ENCODE results near the gene ADNP2.
A peak's percentile ranks its signal among the peaks of the same experiment; 100 is the strongest.

ADNP2 gene

DNA sequence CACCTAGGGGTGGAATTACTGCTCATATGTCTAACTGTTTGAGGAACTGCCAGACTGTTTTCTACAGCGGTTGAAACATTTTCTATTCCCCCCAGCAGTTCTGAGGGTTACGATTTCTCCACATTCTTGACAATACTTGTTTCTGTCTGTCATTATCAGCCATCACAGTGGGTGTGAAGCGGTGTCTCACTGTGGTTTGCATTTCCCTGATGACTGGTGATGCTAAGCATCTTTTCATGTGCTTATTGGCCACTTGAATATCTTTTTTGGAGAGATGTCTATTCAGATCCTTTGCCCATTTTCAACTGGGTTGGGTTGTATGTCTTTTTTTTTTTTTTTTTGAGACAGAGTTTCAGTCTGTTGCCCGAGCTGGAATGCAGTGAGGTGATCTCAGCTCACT lies 63.0 kb downstream of the ADNP2 start:
- DNase-seq (ENCODE audit: low read depth in 2 of 2) = no peak

DNA sequence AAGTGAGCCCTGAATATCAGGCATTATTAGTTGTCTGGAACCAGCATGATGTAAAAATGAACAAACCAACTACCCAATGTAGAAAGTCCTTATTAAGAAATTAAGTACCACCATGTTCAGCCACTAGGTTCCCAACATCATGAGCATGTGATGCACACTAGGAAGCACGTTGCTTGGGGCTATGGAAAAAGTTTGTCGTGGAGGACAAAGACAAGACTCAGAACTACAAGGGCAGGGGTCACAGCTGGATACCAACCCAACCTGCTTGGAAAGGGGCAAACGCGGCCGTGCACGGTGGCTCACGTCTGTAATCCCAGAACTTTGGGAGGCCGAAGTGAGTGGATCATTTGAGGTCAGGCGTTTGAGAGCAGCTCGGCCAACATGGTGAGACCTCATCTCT lies 64.0 kb downstream of the ADNP2 start:
- DNase-seq (ENCODE audit: low read depth in 2 of 2) = no peak

DNA sequence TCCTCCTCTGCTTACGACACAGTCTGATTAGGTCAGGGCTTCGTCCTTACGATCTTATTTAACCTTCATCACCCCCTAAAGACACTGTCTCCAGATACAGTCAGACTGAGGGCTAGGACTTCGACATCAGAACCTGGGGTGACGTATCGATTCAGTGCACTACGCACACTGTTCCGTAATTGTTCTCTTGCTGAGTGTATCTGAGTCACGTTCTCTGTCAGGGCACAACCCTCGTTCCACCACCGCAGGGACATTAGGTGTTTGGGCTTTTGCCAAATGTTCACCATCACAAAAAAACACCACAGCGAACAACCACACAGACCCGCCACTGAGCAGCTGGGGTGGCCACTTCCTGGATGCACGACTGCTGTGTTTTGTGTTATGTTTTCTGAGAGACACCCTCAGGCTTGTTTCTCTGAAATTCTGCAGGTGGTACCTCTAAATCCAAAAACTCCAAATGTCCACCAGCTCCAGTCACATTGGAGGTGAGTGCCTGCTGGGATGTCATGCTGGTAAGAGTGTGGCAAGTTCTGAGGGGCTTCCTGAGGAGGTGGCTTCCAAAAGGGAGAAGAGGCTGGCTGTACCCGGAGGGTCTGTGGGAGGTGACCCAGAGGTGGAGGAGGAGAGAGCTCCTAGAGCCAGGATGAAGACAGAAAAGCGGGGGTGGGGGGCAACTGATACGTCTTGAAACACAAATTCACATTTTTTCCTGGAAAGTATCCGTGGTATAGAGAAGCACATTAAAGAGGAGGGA lies 66.6 kb downstream of the ADNP2 start:
- peak in 1 of 2 donors; percentile 11 for DNase-seq (ENCODE audit: low read depth in 2 of 2)

- DNase-seq (ENCODE audit: low read depth in 2 of 2) = no peak
Observed at GRCh38 chr18:80176334-80177073, 67.4 kb downstream of the ADNP2 start.

DNA sequence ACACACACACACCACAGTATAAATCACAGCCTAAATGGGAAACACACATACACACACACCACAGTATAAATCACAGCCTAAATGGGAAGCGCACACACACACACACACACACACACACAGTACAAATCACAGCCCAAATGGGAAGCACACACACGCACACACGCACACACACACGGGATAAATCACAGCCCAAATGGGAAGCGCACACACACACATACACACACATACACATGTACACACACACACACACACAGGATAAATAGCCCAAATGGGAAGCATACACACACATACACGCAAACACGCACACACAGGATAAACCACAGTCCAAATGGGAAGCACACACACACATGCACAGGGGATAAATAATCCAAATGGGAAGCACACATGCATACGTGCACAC lies 68.1 kb downstream of the ADNP2 start:
- DNase-seq (ENCODE audit: low read depth in 2 of 2) = no peak

- no peak for DNase-seq (ENCODE audit: low read depth in 2 of 2)
Observed at GRCh38 chr18:80178935-80179818, 70.1 kb downstream of the ADNP2 start.

DNA sequence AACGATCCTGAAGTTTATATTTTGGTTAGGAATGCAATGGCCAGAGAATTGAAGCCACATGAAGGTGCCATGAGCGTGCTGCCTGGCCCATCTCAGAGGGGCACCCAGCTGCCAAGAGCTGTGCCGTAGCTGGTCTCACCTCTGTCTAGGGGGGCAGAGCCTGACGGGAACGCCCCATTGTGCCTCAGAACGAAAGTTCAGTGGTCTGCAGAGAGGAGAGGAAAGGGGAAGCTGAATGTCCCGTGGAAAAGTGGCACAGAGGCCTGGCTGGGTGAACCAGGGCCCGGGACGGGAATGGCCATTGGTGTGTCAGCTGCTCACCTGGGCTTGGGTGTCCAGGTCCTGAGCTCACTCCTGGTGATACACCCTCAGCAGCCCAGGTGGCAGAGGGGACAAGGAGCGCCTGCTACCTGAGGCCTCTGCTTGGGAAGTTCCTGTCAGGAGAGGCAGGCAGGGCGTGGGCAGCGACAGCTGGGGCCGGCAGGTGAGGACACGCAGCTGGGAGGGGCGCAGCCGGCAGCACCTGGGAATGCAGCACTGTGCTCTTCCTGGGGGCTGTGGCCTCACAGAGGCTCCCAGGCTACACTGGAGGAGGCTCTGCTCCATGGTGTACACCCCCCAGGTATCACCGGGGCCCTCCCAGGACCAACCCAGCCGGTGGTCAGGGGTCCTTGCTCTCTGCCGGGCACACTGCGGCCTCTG lies 70.9 kb downstream of the ADNP2 start:
- no peak for DNase-seq (ENCODE audit: low read depth in 2 of 2)

DNA sequence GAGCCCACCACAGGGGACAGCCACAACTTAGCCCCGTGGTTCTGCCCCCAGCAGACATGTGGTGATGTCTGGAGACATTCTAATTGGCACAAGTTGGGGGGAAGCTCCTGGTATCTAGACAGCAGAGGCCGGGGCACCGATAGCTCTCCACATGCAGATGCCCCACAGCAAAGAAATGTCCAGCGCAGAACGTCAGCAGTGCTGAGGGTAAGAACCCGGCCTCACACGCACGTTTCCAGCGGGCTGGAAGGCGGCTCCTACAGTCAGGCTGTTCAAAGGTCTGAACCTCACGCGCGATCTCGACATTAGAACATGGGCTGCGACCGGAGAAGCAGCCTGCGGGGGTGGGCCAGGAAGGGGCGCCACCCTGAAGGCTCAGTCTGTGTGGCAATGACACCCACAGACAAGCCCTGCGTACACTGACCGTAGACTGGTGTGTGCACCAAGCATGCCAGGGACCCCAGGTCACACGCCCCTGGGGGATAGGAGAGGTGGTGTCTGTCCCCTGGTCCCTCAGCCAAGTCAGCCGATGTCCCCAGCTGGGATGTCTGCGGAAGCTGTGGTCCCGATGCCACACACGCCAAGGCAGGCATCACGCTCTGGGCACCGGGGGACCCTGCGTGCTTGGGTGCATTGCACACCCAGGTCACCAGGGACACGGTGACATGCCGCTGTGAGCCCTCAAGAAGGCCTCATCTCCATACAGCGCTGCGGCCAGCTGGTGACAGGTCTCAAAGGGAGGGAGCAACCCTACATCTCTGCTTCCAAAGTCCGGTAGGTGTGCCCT lies 71.9 kb downstream of the ADNP2 start:
- no peak for DNase-seq (ENCODE audit: low read depth in 2 of 2)

GRCh38 chr18:80181642-80182461 lies 72.8 kb downstream of the ADNP2 start:
- no peak for DNase-seq (ENCODE audit: low read depth in 2 of 2)

DNA sequence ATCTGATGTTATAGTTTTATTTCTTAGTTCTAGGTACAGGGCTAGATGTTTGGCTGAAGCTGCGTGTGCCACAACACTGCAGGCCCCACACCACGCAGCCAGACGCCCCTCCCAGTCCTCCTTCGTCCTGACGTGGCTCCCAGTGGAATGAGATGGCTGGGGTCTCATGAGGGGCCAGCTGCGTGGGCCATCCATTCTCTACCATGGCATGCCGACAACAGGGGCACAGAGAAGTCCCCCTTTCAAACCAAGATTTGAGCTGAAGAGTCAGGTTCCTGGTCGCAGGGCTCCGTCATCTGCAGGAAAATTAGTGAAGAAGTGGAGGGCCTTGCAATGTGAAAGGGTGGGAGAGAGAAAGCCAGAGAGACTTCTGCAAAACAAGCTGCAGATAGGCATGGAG lies 73.8 kb downstream of the ADNP2 start:
- no peak for DNase-seq (ENCODE audit: low read depth in 2 of 2)

GRCh38 chr18:80183273-80184050 lies 74.4 kb downstream of the ADNP2 start:
- DNase-seq (ENCODE audit: low read depth in 2 of 2) = no peak

- no peak for DNase-seq (ENCODE audit: low read depth in 2 of 2)
Observed at GRCh38 chr18:80184243-80184772, 75.2 kb downstream of the ADNP2 start.

DNA sequence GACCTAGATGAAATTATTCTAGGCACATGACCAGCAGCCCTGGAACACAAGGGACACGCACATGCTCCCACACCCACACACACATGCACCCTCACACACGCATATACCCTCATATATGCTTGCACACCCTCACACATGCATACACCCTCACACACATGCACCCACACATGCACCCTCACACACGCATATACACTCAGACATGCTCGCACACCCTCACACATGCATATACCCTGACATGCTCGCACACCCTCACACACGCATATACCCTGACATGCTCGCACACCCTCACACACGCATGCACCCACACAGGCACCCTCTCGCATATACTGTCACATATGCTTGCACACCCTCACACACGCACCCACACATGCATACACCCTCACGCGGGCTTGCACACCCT lies 76.5 kb downstream of the ADNP2 start:
- DNase-seq (ENCODE audit: low read depth in 2 of 2) = no peak

DNA sequence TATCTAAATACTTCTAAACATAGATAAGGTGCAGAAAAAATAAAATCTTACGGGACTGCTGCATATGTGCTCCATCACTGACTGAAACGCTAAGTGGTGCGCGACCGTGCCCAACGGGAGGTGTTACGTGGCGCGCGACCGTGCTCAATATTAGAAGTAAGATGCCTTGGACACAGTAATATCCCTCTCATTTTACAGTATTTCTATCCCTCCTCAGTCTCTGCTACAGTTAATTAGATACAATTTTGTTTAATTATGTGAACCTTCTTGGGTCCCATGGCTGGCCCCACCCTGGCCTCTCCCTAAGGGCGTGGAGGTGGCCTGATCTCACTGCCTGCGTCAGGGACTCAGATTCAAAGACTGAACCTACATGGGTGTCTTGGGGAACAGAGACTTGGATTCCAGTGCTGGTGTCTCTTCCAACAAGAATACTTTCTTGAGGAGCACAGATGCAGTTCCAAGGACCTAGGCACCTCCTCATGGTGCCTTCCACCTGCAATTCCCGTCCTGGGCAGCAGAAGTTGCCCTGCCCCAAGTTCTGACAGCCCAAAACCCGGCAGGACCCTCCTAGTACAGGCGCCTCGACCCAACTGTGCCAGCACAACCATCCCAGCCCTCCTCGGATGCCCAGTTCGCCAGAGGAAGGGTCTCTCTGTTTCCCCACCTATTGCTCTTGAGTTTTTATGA lies 79.0 kb downstream of the ADNP2 start:
- DNase-seq (ENCODE audit: low read depth in 2 of 2) = no peak

- no peak for DNase-seq (ENCODE audit: low read depth in 2 of 2)
Observed at GRCh38 chr18:80188643-80189530, 79.8 kb downstream of the ADNP2 start.

DNA sequence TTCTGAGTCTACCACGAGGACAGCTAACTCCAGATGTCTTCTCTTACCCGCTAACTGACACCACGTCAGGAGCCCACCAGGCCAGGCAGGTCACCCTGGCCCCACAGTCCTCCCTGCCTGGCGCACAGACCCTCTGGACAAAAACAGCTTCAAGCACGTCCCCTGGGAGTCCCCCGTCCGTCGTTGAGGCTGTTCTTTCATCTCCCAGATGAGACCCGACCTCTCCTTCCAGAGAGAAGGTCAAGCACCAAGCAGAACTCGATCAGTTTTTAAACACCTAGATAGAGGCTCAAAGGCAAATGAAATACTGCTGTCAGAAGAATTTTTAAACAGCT lies 80.4 kb downstream of the ADNP2 start:
- no peak for DNase-seq (ENCODE audit: low read depth in 2 of 2)
